PC-3 (cell line): ENCODE data around the gene AXL. TPM values are rescaled to one million over a fixed set of nuclear protein-coding genes. Genes with fewer than 3 reads are reported as not detected.

Source experiments
- ATAC-seq: fragments of 200-7000 bp; cut with Tn5 transposase; 2 replicates; pipeline ENCODE4 v1.9.1; 2020; ENCODE audit warnings: mild to moderate bottlenecking, moderate library complexity
- BruUV-seq: library from RNA; stranded (reverse); fragments of 400-500 nt; replicated peaks from 2 replicates; lab custom pipeline; 2021; lab: Mats Ljungman, UMichigan
- CTCF ChIA-PET: fragments of 300-600 bp; sonication (Branson Sonifier 250); formaldehyde crosslinking; loops from one replicate; lab custom pipeline; 2022; ENCODE audit warnings: antibody characterized with exemption; lab: Charles Lee
- POLR2A ChIA-PET: fragments of 300-600 bp; sonication (Branson Sonifier 250); formaldehyde crosslinking; loops from one replicate; lab custom pipeline; 2022; ENCODE audit warnings: antibody characterized with exemption; ENCODE audit not compliant: unreplicated experiment; lab: Charles Lee
- DNase-seq: peaks from one replicate; pipeline ENCODE4 v3.0.0-alpha.2; 2015
- H2AFZ ChIP-seq: fragments of 300-600 bp; sonication (generic); 2 replicates; pipeline ENCODE4 v1.6.0; 2016; ENCODE audit warnings: antibody characterized with exemption, low read length
- H3F3A ChIP-seq: fragments of 300-600 bp; sonication (generic); one replicate; pipeline ENCODE4 v1.6.0; 2017; ENCODE audit warnings: antibody characterized with exemption, low read length, control low read depth, mild to moderate bottlenecking; ENCODE audit not compliant: unreplicated experiment
- H3K27ac ChIP-seq: fragments of 300-600 bp; sonication (generic); 2 replicates; pipeline ENCODE4 v1.5.1; 2016; ENCODE audit warnings: mild to moderate bottlenecking, low read length
- H3K27me3 ChIP-seq: fragments of 300-600 bp; sonication (generic); 2 replicates; pipeline ENCODE4 v1.6.1; 2016; ENCODE audit warnings: low read length, mixed read lengths
- H3K36me3 ChIP-seq: fragments of 300-600 bp; sonication (generic); 2 replicates; pipeline ENCODE4 v1.6.1; 2016; ENCODE audit warnings: low read depth, mixed run types, low read length, mixed read lengths
- H3K4me1 ChIP-seq: fragments of 300-600 bp; sonication (generic); 2 replicates; pipeline ENCODE4 v1.5.1; 2016; ENCODE audit warnings: low read length; ENCODE audit not compliant: insufficient read depth
- H3K4me2 ChIP-seq: fragments of 300-600 bp; sonication (generic); 2 replicates; pipeline ENCODE4 v1.6.0; 2016; ENCODE audit warnings: low read length
- H3K4me3 ChIP-seq: fragments of 300-600 bp; sonication (generic); 2 replicates; pipeline ENCODE4 v1.5.1; 2016; ENCODE audit warnings: mild to moderate bottlenecking, low read length, mixed read lengths
- H3K79me2 ChIP-seq: fragments of 300-600 bp; sonication (generic); 2 replicates; pipeline ENCODE4 v1.6.1; 2017; ENCODE audit warnings: low read length, mixed read lengths
- H3K9ac ChIP-seq: fragments of 300-600 bp; sonication (generic); 2 replicates; pipeline ENCODE4 v1.6.0; 2016; ENCODE audit warnings: mild to moderate bottlenecking, low read length
- H3K9me2 ChIP-seq: fragments of 300-600 bp; sonication (generic); replicated peaks from 2 replicates; pipeline ENCODE4 v1.6.1; 2016; ENCODE audit warnings: mixed run types, low read length, mixed read lengths
- H3K9me3 ChIP-seq: fragments of 300-600 bp; sonication (generic); 2 replicates; pipeline ENCODE4 v1.6.1; 2016; ENCODE audit warnings: low read length, mixed read lengths
- H4K20me1 ChIP-seq: fragments of 300-600 bp; sonication (generic); 2 replicates; pipeline ENCODE4 v1.6.1; 2016; ENCODE audit warnings: low read length, mixed read lengths
- CTCF ChIP-seq: fragments of 300-600 bp; sonication (generic); conservative IDR thresholded peaks from 2 replicates; pipeline ENCODE4 v1.5.1; 2017; ENCODE audit warnings: antibody characterized with exemption, low read depth, mild to moderate bottlenecking, low read length
- EZH2 ChIP-seq: fragments of 300-600 bp; sonication (generic); IDR thresholded peaks from one replicate; pipeline ENCODE4 v1.6.1; 2017; ENCODE audit warnings: antibody characterized with exemption, mild to moderate bottlenecking, low read length; ENCODE audit not compliant: unreplicated experiment
- EZH2phosphoT487 ChIP-seq: fragments of 300-600 bp; sonication (generic); IDR thresholded peaks from 2 replicates; pipeline ENCODE4 v1.6.1; 2018; ENCODE audit warnings: mild to moderate bottlenecking, antibody characterized with exemption, low read length, borderline replicate concordance
- intact Hi-C: fragments of 100-400 bp; cut with micrococcal nuclease; formaldehyde crosslinking; loops from 2 replicates; pipeline ENCODE4 v1.9.0; 2023
- total RNA-seq: library from RNA; depleted of rRNA; stranded (reverse); fragments of >200 nt; gene quantifications from 2 replicates; pipeline ENCODE4 v1.2.3, GENCODE V29; 2014

Gene AXL
- total RNA-seq, 1 experiment from 2014 or later = 172 TPM

- H3F3A ChIP-seq = peaks cover 3% of the 10 kb centered on the region
- H3K4me3 ChIP-seq = peak overlapping the region; percentile 56
- H3K79me2 ChIP-seq = peaks cover 76% of the 10 kb centered on the region
- TF ChIP-seq CTCF (no peak), EZH2 (no peak), EZH2phosphoT487 (no peak)
- H3K9ac ChIP-seq = peak overlapping the region; percentile 61
- H2AFZ ChIP-seq = no peak overlapping the region
- ChIA-PET CTCF (no interaction called here), POLR2A (no interaction called here)
- no peaks in the 10 kb centered on the region for H3K9me2 ChIP-seq
- peaks cover 18% of the 10 kb centered on the region for H3K36me3 ChIP-seq
- H3K4me2 ChIP-seq = peak overlapping the region; percentile 86
- ATAC-seq (peak; percentile 37), DNase-seq (peak; percentile 92)
- no TSS peak for BruUV-seq
- H3K4me1 ChIP-seq = peaks cover 60% of the 10 kb centered on the region
- peak overlapping the region; percentile 97 for H3K27ac ChIP-seq
- intact Hi-C loops = loop anchor here (2.0 kb wide), 1 partner anchor 39 kb away; no protein-coding TSS in a partner anchor
- no peaks in the 10 kb centered on the region for H3K9me3 ChIP-seq
- H3K27me3 ChIP-seq = no peaks in the 10 kb centered on the region
- H4K20me1 ChIP-seq = no peaks in the 10 kb centered on the region
These were observed 4.6 kb downstream of the AXL start for GRCh38 chr19:41223431-41224234.

GRCh38 chr19:41224632-41225031 is 5.6 kb downstream of the AXL start:
- Histone ChIP-seq H2AFZ (no peak overlapping the region), H3K27ac (peak overlapping the region; percentile 97), H3K9ac (no peak overlapping the region), H3K9me2 (no peaks in the 10 kb centered on the region), H3K4me3 (peak overlapping the region; percentile 56), H4K20me1 (no peaks in the 10 kb centered on the region), H3F3A (peaks cover 3% of the 10 kb centered on the region), H3K4me1 (peaks cover 60% of the 10 kb centered on the region), H3K79me2 (peaks cover 66% of the 10 kb centered on the region), H3K4me2 (peak overlapping the region; percentile 86), H3K9me3 (no peaks in the 10 kb centered on the region), H3K27me3 (no peaks in the 10 kb centered on the region), H3K36me3 (peaks cover 18% of the 10 kb centered on the region)
- ChIA-PET POLR2A (no interaction called here), CTCF (no interaction called here)
- TF ChIP-seq CTCF = no peak
- no peak for TF ChIP-seq EZH2phosphoT487
- no peak for TF ChIP-seq EZH2
- ATAC-seq (no peak), DNase-seq (no peak)
- BruUV-seq = no TSS peak
- intact Hi-C loops = loop anchor here (2.0 kb wide), 1 partner anchor 38 kb away; no protein-coding TSS in a partner anchor
